HG03135 (cell line): ENCODE data around the gene METRN.
"Not testable (repeated sequence)": the region's sequence is repeated elsewhere in the genome, so short reads cannot be mapped to it uniquely, and the experiment has no call there.

Source experiments
- ATAC-seq: cut with Tn5 transposase; IDR thresholded peaks from one replicate; pipeline ENCODE4 v1.9.1; 2021; ENCODE audit warnings: mild to moderate bottlenecking, moderate library complexity; ENCODE audit not compliant: unreplicated experiment

Gene METRN

GRCh38 chr16:707062-707538 is 7.8 kb upstream of the METRN start:
- no peak for ATAC-seq

GRCh38 chr16:708019-708418 is 6.9 kb upstream of the METRN start:
- no peak for ATAC-seq

- no peak for ATAC-seq
Measured at GRCh38 chr16:708959-709358, 6.0 kb upstream of the METRN start.

DNA sequence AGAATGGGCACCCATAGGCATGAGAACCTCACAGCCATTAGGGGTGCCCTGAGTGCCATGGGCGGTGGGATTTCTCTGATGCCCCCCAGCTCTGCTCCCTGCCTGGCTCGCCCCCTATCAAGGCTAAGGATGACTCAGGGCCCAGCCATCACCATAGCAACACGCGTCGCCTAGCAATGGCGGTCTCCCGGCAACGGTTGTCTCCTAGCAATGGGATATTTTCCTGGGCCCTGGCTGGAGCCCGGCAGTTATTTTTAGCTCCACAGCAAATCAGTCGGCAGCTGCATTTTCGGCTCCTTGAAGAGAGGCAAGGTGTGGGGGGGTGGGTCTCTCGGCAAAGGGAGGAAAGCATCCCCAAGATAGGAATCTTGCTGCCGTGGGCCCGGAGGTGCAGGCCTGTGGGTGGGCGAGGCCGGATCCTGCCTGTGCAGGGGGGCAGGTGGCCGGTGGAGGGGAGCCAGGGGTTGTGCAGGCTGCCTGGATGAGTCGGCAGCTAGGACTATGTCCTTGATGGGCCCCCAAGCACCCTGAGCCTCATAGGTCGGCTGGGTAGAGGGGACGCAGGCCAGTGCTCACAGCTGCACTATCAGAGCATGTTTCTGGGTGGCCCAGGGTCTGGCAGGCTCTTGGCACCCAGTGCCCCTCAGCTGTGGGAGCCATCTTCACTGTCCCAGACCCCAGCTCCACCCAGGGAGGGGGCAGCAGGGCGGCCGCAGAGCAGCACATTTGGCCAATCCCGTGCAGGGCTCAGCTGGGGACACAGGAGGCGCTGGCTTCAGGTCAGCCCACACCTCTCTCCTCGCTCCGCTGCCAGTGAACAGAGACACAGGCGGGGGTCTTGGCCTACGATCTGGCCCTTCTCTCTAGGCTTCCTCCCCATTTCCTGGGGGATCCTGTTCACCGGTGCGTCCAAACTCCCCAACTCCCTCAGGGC is 5.1 kb upstream of the METRN start:
- ATAC-seq: no peak

DNA sequence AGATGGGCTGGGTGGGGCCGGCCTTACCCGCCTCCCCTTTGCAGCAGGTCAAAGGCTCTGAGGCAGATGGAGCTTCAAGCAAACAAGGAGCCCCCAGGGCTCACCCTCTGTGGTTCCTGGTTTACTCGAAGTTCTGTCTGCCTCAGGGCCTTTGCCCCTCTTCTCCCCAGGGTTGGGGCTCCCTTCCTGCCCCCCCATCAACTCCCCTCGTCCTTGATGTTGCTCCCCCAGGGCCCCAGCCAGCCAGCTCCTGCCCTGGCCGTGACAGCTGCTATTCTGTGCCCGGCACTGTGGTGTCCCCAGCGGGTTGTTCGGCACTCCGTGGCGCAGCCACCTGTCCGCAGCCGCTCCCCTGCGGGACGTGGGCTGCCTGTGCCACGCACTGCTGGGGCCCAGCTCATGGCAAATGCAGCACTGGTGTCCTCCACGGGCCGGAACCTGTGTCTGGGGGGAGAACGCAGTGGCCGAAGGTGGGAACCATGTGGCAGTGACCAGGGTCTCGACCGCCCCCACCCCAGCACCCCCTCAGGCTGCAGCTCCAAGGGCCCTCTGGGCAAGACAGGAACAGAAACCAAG is 4.3 kb upstream of the METRN start:
- ATAC-seq: no peak

- no peak for ATAC-seq
Measured at GRCh38 chr16:711084-711483, 3.8 kb upstream of the METRN start.

GRCh38 chr16:711548-712320 is 3.2 kb upstream of the METRN start:
- no peak for ATAC-seq

DNA sequence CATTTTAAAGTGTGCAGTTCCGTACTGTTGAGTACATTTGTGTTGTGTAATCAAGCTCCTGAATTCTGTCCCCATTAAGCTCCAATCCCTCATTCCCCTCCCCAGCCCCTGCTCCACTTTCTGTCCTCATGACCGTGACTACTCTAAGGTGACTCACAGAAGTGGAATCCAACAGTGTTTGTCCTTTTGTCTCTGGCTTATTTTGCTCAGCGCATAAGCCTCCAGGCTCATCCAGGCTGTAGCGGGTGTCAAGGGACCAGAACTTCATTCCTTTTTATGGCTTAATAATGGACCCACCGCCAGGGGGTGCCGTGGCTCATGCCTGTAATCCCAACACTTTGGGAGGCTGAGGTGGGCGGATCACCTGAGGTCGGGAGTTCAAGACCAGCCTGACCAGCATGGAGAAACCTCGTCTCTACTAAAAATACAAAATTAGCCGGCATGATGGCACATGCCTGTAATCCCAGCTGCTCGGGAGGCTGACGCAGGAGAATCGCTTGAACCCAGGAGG is 2.1 kb upstream of the METRN start:
- ATAC-seq: not testable (repeated sequence)

DNA sequence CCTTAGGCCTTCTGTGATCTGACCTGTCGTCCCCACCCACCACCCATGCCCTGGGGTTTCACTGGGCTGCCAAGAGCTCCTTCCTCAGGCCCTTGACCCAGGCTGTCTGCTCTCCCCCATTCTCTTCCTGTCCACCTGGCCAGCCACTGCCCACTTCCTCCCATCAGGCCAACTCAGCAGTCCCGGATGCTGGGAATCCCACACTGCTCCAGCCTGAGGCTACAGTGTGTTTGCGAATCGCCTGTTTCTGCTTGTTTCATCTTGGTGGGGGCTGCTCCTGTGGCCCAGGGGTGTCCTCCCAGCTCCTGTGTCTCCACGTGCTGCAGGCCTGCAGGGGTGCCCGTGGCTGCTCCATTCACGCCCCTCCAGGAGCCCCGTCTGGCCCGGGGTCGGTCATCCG is 839 bp upstream of the METRN start:
- no peak for ATAC-seq

- ATAC-seq: peak; percentile 10
Measured at GRCh38 chr16:715477-716199, 720 bp downstream of the METRN start.

- ATAC-seq: no peak
Measured at GRCh38 chr16:716200-716568, 1.3 kb downstream of the METRN start.

GRCh38 chr16:716768-717325 is 1.9 kb downstream of the METRN start:
- ATAC-seq: no peak

GRCh38 chr16:717450-718245 is 2.7 kb downstream of the METRN start:
- ATAC-seq: no peak

DNA sequence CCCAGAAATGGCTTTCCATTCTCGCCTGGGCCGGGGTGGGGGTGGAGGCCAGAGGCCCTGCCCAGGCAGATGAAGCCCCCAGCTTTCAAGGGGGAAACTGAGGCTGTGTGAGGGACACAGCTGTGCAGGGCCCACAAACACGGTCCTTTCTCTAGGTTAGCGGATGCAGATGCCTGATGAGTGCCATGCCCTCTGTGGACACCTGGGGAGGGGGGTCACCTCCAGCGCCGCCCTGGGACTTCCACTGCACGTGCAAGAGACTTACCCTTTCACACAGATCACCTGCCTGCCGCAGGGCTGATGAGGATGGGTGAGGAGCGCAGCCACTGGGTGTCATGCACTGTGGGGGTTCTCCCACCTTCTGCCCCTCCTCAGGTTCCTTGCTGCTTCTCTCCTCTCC is 3.5 kb downstream of the METRN start:
- no peak for ATAC-seq

DNA sequence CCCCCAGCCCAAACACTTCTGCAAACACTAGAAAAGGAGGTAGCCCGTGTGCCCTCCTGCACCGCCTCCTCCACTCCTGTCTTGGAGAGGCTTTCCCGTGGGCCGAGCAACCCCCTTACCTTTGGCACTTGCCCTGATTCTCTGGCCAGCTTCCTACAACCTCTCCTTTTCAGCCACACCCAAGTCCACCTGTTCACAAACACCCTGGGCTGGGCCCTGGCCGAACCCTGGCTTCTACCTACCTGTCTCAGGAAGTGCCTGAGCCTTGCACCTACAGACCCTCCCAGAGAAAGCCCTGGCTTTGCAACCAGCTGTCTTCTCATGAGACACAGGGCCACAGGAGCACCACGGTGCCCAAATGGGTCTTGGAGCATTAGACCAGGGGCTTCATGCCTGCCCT is 4.0 kb downstream of the METRN start:
- ATAC-seq: no peak

- no peak for ATAC-seq
Measured at GRCh38 chr16:719815-720446, 5.0 kb downstream of the METRN start.

DNA sequence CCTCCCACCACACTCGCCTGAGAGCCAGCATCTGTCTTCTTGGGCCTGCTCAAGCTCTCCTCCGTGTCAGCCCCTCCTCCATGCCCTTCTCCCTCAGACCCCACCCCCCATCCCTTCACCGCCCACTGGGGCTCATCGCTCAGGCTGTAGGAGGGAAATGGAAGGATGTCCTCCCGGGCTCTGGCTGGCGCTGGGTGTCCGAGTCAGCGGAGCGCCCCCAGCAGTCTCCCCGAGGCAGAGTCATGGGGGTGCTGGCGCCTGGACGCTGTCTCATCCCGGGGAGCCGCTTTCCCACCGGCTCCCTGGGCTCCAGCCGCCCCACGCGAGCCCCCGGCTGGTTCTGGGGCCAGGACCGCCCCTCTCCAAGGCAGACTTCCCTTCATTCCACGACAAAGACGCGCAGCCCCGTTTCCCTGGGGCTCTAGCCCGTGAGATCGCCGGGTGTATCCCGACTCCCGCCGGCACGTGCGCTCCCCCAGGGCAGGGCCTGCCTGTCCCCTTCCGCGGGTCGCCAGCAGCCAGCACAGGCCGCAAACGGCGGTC is 5.6 kb downstream of the METRN start:
- peak; percentile 19 for ATAC-seq

- peak; percentile 64 for ATAC-seq
Measured at GRCh38 chr16:720990-721764, 6.3 kb downstream of the METRN start, which contains the start of gene ANTKMT. TSS of gene ANTKMT (plus strand) at chr16:721146. CDS start at chr16:721275, 129 bp downstream.
